GM21381 (cell line): ENCODE results near the gene SBSN.

Source experiments
- ATAC-seq: cut with Tn5 transposase; IDR thresholded peaks from one replicate; pipeline ENCODE4 v1.9.1; 2021; ENCODE audit warnings: mild to moderate bottlenecking, moderate library complexity; ENCODE audit not compliant: unreplicated experiment

SBSN gene

GRCh38 chr19:35509018-35509652 is 19.0 kb downstream of the SBSN start:
- no peak for ATAC-seq

- no peak for ATAC-seq
Measured at GRCh38 chr19:35508129-35508528, 20.0 kb downstream of the SBSN start.

- no peak for ATAC-seq
Measured at GRCh38 chr19:35507561-35507960, 20.6 kb downstream of the SBSN start.

GRCh38 chr19:35506011-35506410 is 22.1 kb downstream of the SBSN start:
- ATAC-seq: no peak

- no peak for ATAC-seq
Measured at GRCh38 chr19:35502751-35503150, 25.4 kb downstream of the SBSN start.

- no peak for ATAC-seq
Measured at GRCh38 chr19:35501684-35502083, 26.4 kb downstream of the SBSN start.

- no peak for ATAC-seq
Measured at GRCh38 chr19:35500611-35501010, 27.5 kb downstream of the SBSN start.

- no peak for ATAC-seq
Measured at GRCh38 chr19:35498984-35499527, 29.1 kb downstream of the SBSN start.

- no peak for ATAC-seq
Measured at GRCh38 chr19:35498220-35498619, 29.9 kb downstream of the SBSN start.

GRCh38 chr19:35497406-35497805 is 30.7 kb downstream of the SBSN start:
- ATAC-seq: no peak

- no peak for ATAC-seq
Measured at GRCh38 chr19:35495107-35496064, 32.7 kb downstream of the SBSN start.

- no peak for ATAC-seq
Measured at GRCh38 chr19:35493971-35494370, 34.1 kb downstream of the SBSN start.

- ATAC-seq: no peak
Measured at GRCh38 chr19:35491836-35492360, 36.2 kb downstream of the SBSN start.

GRCh38 chr19:35490364-35490763 is 37.7 kb downstream of the SBSN start, which contains the start of gene KRTDAP:
TSS of gene KRTDAP (minus strand) at chr19:35490464. CDS start at chr19:35490442, 22 bp downstream.
- ATAC-seq: no peak

GRCh38 chr19:35488677-35489076 is 39.4 kb downstream of the SBSN start:
- no peak for ATAC-seq

GRCh38 chr19:35487656-35488182 is 40.4 kb downstream of the SBSN start:
- ATAC-seq: no peak

- ATAC-seq: no peak
Measured at GRCh38 chr19:35486268-35486708, 41.8 kb downstream of the SBSN start.

- peak; percentile 64 for ATAC-seq
Measured at GRCh38 chr19:35484252-35485036, 43.7 kb downstream of the SBSN start.

- no peak for ATAC-seq
Measured at GRCh38 chr19:35483089-35483488, 45.0 kb downstream of the SBSN start.
